HepG2 (cell line): Measurements from ENCODE around the gene SMURF2. TPM values are rescaled to one million over a fixed set of nuclear protein-coding genes. Genes with fewer than 3 reads are reported as not detected.

ENCODE experiments used
- ATAC-seq: fragments of 200-7000 bp; cut with Tn5 transposase; 3 replicates; pipeline ENCODE4 v1.9.1; 2020; ENCODE audit warnings: mild to moderate bottlenecking, moderate library complexity
- BruUV-seq: library from RNA; stranded (reverse); fragments of 400-500 nt; replicated peaks from 2 replicates; lab custom pipeline; 2021; lab: Mats Ljungman, UMichigan
- CTCF ChIA-PET: fragments of 300-600 bp; formaldehyde crosslinking; extraction: SDS; loops from one replicate; lab custom pipeline; 2021; ENCODE audit warnings: low total read pairs, inconsistent platforms, low intra/inter-chr PET ratio; lab: Yijun Ruan, JAX
- POLR2A ChIA-PET: fragments of 350-600 bp; sonication (Branson Sonifier 250); formaldehyde crosslinking; loops from one replicate; lab custom pipeline; 2020; ENCODE audit warnings: antibody characterized with exemption, inconsistent platforms; lab: Yijun Ruan, JAX
- DNase-seq: peaks from one replicate; pipeline ENCODE4 v3.0.0-alpha.2; 2015; ENCODE audit warnings: low spot score
- FAIRE-seq: peaks from 3 replicates; lab custom pipeline; 2011; peaks lifted over from hg19 to GRCh38; lab: Jason Lieb, UNC
- H2AFZ ChIP-seq: one replicate; pipeline ENCODE4 v1.6.1; 2011; ENCODE audit warnings: low read length, inconsistent platforms
- H3K27ac ChIP-seq: fragments of 300-600 bp; 3 replicates; pipeline ENCODE4 v1.8.0; 2011; ENCODE audit warnings: mixed run types, mild to moderate bottlenecking, mixed read lengths, low read length, inconsistent platforms; ENCODE audit not compliant: insufficient read depth; ENCODE audit errors: extremely low read length
- H3K27me3 ChIP-seq, 2 experiments: fragments of 200-600 bp in 1 of 2; 2 replicates in 1 of 2; 3 replicates in 1 of 2; pipeline versions ENCODE4 v1.6.0 to v1.8.0; 2011; ENCODE audit warnings: low read length in 2 of 2, mild to moderate bottlenecking in 2 of 2, moderate library complexity in 2 of 2, inconsistent platforms in 1 of 2; ENCODE audit not compliant: insufficient read depth in 2 of 2, control insufficient read depth in 1 of 2
- H3K36me3 ChIP-seq, 2 experiments: fragments of 200-600 bp in 1 of 2; replicated peaks in 1 of 2; 2 replicates in 1 of 2; 3 replicates in 1 of 2; pipeline versions ENCODE4 v1.5.1 to v1.8.0; 2011; ENCODE audit warnings: low read length in 2 of 2, inconsistent platforms in 1 of 2; ENCODE audit not compliant: insufficient read depth in 2 of 2, control insufficient read depth in 1 of 2
- H3K4me1 ChIP-seq: 2 replicates; pipeline ENCODE4 v1.5.1; 2012; ENCODE audit warnings: low read length, inconsistent platforms; ENCODE audit not compliant: insufficient read depth
- H3K4me2 ChIP-seq: 2 replicates; pipeline ENCODE4 v1.6.0; 2011; ENCODE audit warnings: low read depth, low read length, inconsistent platforms
- H3K4me3 ChIP-seq, 3 experiments: fragments of 200-600 bp in 1 of 3; sonication (generic), shearing (Covaris generic) in 1 of 3; replicated peaks in 1 of 3; 2 replicates each; pipeline ENCODE4 v1.5.1; 2011 to 2016; ENCODE audit warnings: low read length in 3 of 3, inconsistent platforms in 2 of 3, low read depth in 2 of 3, mild to moderate bottlenecking in 2 of 3, control low read depth in 1 of 3, mixed read lengths in 1 of 3; ENCODE audit not compliant: insufficient read depth in 1 of 3
- H3K79me2 ChIP-seq: one replicate; pipeline ENCODE4 v1.6.1; 2011; ENCODE audit warnings: low read length, inconsistent platforms; ENCODE audit not compliant: insufficient read depth
- H3K9ac ChIP-seq: 2 replicates; pipeline ENCODE4 v1.6.0; 2011; ENCODE audit warnings: mild to moderate bottlenecking, low read depth, low read length, inconsistent platforms; ENCODE audit not compliant: insufficient read depth
- H3K9me3 ChIP-seq: 2 replicates; pipeline ENCODE4 v1.5.1; 2012; ENCODE audit warnings: mild to moderate bottlenecking, low read length
- H4K20me1 ChIP-seq: 2 replicates; pipeline ENCODE4 v1.6.0; 2011; ENCODE audit warnings: inconsistent platforms, mild to moderate bottlenecking, low read length, moderate library complexity; ENCODE audit not compliant: insufficient read depth
- ASH2L ChIP-seq: fragments of 300-600, 200-600 bp; sonication (generic); IDR thresholded peaks from 2 replicates; pipeline ENCODE4 v1.7.0; 2017; ENCODE audit warnings: low read depth, mild to moderate bottlenecking, moderate library complexity, mixed read lengths, low read length; ENCODE audit not compliant: insufficient read length
- JUND ChIP-seq: sonication (generic); formaldehyde crosslinking; IDR thresholded peaks from 2 replicates; pipeline ENCODE4 v1.8.0; 2022; ENCODE audit warnings: mild to moderate bottlenecking, missing genetic modification reagents
- SP2 ChIP-seq: sonication (generic); formaldehyde crosslinking; IDR thresholded peaks from 2 replicates; pipeline ENCODE4 v1.5.1; 2020; ENCODE audit warnings: mild to moderate bottlenecking, missing genetic modification reagents
- XBP1 ChIP-seq: sonication (generic); formaldehyde crosslinking; IDR thresholded peaks from 2 replicates; pipeline ENCODE4 v1.5.0; 2020; ENCODE audit warnings: missing genetic modification reagents
- ZFYVE20 ChIP-seq: sonication (generic); formaldehyde crosslinking; IDR thresholded peaks from 2 replicates; pipeline ENCODE4 v1.8.0; 2023; ENCODE audit warnings: low read depth, mild to moderate bottlenecking, moderate library complexity, missing genetic modification reagents, borderline replicate concordance
- ZNF121 ChIP-seq: sonication (generic); formaldehyde crosslinking; IDR thresholded peaks from 2 replicates; pipeline ENCODE4 v1.5.0; 2020; ENCODE audit warnings: mild to moderate bottlenecking, missing genetic modification reagents
- ZNF496 ChIP-seq: sonication (generic); formaldehyde crosslinking; IDR thresholded peaks from 2 replicates; pipeline ENCODE4 v1.8.1; 2023; ENCODE audit warnings: mild to moderate bottlenecking, moderate library complexity, missing genetic modification reagents; ENCODE audit not compliant: insufficient replicate concordance
- ZNF550 ChIP-seq: sonication (generic); formaldehyde crosslinking; IDR thresholded peaks from 2 replicates; pipeline ENCODE4 v1.4.0; 2020; ENCODE audit warnings: mild to moderate bottlenecking, missing genetic modification reagents, borderline replicate concordance
- WGBS: methylation state at CpG from one replicate; pipeline ENCODE4 v1.1.6; 2017; ENCODE audit warnings: low lambda C conversion rate; 5-methylcytosine and 5-hydroxymethylcytosine counted together
- in situ Hi-C: cut with HindIII; loops from 2 replicates; pipeline ENCODE4 v1.10.0; 2017; ENCODE audit warnings: low pct_unique_long_range_greater_than_20kb; ENCODE audit not compliant: extremely low pct_ligation_motif_present
- intact Hi-C: fragments of 100-400 bp; cut with micrococcal nuclease; formaldehyde crosslinking; loops from one replicate; pipeline ENCODE4 v1.10.0; 2022; ENCODE audit not compliant: unreplicated experiment
- polyA plus RNA-seq, 8 experiments: library from polyadenylated mRNA; depleted of rRNA in 3 of 8; stranded (reverse) in 7 of 8; unstranded in 1 of 8; fragments of >200 nt; fragmentation: Illumina TruSeq in 4 of 8; extraction: Trizol in 4 of 8; gene quantifications; 2 replicates each; pipeline versions ENCODE4 v1.2.1 to v1.2.3, GENCODE V29; 2011 to 2016; ENCODE audit warnings: low read depth in 4 of 8, missing spikeins in 1 of 8, mixed read lengths in 1 of 8; ENCODE audit not compliant: insufficient read depth in 1 of 8
- total RNA-seq, 5 experiments: library from RNA; depleted of rRNA; stranded (reverse); fragments of >200 nt; fragmentation: Illumina TruSeq; extraction: Trizol; gene quantifications; 2 replicates each; pipeline ENCODE4 v1.2.3, GENCODE V29; 2016; ENCODE audit warnings: low read depth in 1 of 5

Gene SMURF2
- total and polyA plus RNA-seq, 2 of the 13 experiments (the other 11 are each of a cell fraction or from before 2014, with no cell fraction given) = 14.9 to 24.3 TPM

DNA sequence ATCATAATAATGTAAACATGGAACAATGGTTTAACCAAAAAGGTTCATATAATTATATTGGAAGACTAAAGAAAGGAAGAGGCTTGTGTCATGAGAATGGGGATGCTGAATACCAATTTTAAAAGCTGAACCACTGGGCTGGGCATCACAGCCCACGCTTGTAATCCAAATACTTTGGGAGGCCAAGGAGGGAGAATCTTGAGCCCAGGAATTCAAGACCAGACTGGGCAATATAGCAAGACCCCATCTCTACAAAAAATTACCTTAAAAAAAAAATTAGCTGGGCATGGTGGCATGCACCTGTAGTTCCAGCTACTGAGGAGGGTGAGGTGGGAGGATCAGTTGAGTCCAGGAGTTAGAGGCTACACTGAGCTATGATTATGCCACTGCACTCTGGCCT, 65.1 kb downstream of the SMURF2 start:
- H3K27me3 ChIP-seq = no peaks in the 10 kb centered on the region
- no peak overlapping the region for H3K27ac ChIP-seq
- no peaks in the 10 kb centered on the region for H3K4me1 ChIP-seq
- no TSS peak for BruUV-seq
- H2AFZ ChIP-seq = no peak overlapping the region
- H3K4me2 ChIP-seq = no peak overlapping the region
- FAIRE-seq (no peak), DNase-seq (no peak)
- H3K36me3 ChIP-seq = peaks cover 1 to 9% of the 10 kb centered on the region in 2 experiments
- CTCF ChIA-PET = no interaction called here
- TF ChIP-seq ZNF121 (CRISPR knock-in tag) (peak; percentile 84), ASH2L (no peak)
- TF ChIP-seq, all 625 proteins: peak for 1
- no peaks in the 10 kb centered on the region for H3K9me3 ChIP-seq
- WGBS = 100% methylated on average over 1 of the region's 1 CpG
- intact Hi-C loops (no loop called here), in situ Hi-C loops (no loop called here)
- ATAC-seq = no peak
- POLR2A ChIA-PET = no interaction called here
- no peaks in the 10 kb centered on the region; the same call in 1 of the 2 replicates for H4K20me1 ChIP-seq
- H3K9ac ChIP-seq = no peak overlapping the region
- peaks cover 2% of the 10 kb centered on the region for H3K79me2 ChIP-seq
- H3K4me3 ChIP-seq = no peak overlapping the region

GRCh38 chr17:64596439-64596838, 65.7 kb downstream of the SMURF2 start:
- H3K36me3 ChIP-seq = peaks cover 3 to 14% of the 10 kb centered on the region in 2 experiments
- ChIA-PET POLR2A (no interaction called here), CTCF (no interaction called here)
- ATAC-seq = no peak
- 96% methylated on average over 2 of the region's 2 CpGs for WGBS
- in situ Hi-C loops (no loop called here), intact Hi-C loops (no loop called here)
- no peaks in the 10 kb centered on the region for H3K79me2 ChIP-seq
- no peaks in the 10 kb centered on the region for H3K27me3 ChIP-seq
- H3K9me3 ChIP-seq = no peaks in the 10 kb centered on the region
- H4K20me1 ChIP-seq = no peaks in the 10 kb centered on the region; the same call in 1 of the 2 replicates
- no peak for TF ChIP-seq JUND (CRISPR knock-in tag)
- TF ChIP-seq XBP1 (CRISPR knock-in tag) = no peak
- no peak for TF ChIP-seq ZNF550 (CRISPR knock-in tag)
- no peak for TF ChIP-seq ZNF496
- TF ChIP-seq SP2 (CRISPR knock-in tag) = no peak
- TF ChIP-seq ZFYVE20 (CRISPR knock-in tag) = no peak
- TF ChIP-seq, all 625 proteins: peak for 0
- no peak overlapping the region for H3K27ac ChIP-seq
- BruUV-seq = no TSS peak
- H3K9ac ChIP-seq = no peak overlapping the region
- no peaks in the 10 kb centered on the region for H3K4me1 ChIP-seq
- DNase-seq (no peak), FAIRE-seq (no peak)
- no peak overlapping the region for H3K4me2 ChIP-seq
- H2AFZ ChIP-seq = no peak overlapping the region
- H3K4me3 ChIP-seq = no peak overlapping the region
